KMS-11 (cell line): ENCODE measurements around the gene MARVELD3.
"Not testable (repeated sequence)": the region's sequence is repeated elsewhere in the genome, so short reads cannot be mapped to it uniquely, and the experiment has no call there.

Experiments
- H2AFZ ChIP-seq: fragments of 200-600 bp; sonication (generic); 2 replicates; pipeline ENCODE4 v1.6.1; 2016; ENCODE audit warnings: antibody characterized with exemption, mixed run types, low read depth
- H3K27ac ChIP-seq: fragments of 200-600 bp; sonication (generic); 2 replicates; pipeline ENCODE4 v1.6.1; 2016; ENCODE audit warnings: mild to moderate bottlenecking, mixed run types
- H3K27me3 ChIP-seq: fragments of 200-600 bp; sonication (generic); 2 replicates; pipeline ENCODE4 v1.6.1; 2017; ENCODE audit warnings: mild to moderate bottlenecking, low read depth, mixed run types, moderate library complexity; ENCODE audit not compliant: insufficient read depth
- H3K36me3 ChIP-seq: fragments of 200-600 bp; sonication (generic); 2 replicates; pipeline ENCODE4 v1.6.1; 2017; ENCODE audit warnings: mild to moderate bottlenecking, mixed run types; ENCODE audit not compliant: insufficient read depth
- H3K4me1 ChIP-seq: fragments of 200-600 bp; sonication (generic); 2 replicates; pipeline ENCODE4 v1.6.1; 2016; ENCODE audit warnings: mild to moderate bottlenecking, low read depth, mixed run types; ENCODE audit not compliant: poor library complexity, severe bottlenecking
- H3K4me2 ChIP-seq: fragments of 200-600 bp; sonication (generic); 2 replicates; pipeline ENCODE4 v1.7.0; 2016; ENCODE audit warnings: mild to moderate bottlenecking, mixed run types
- H3K4me3 ChIP-seq: fragments of 200-600 bp; sonication (generic); IDR thresholded peaks from 2 replicates; pipeline ENCODE4 v1.6.1; 2017; ENCODE audit warnings: low read depth, low read length, mixed read lengths; ENCODE audit not compliant: insufficient read depth
- H3K79me2 ChIP-seq: fragments of 200-600 bp; sonication (generic); 2 replicates; pipeline ENCODE4 v1.6.1; 2016; ENCODE audit warnings: low read depth, mixed run types; ENCODE audit not compliant: insufficient read depth
- H3K9ac ChIP-seq: fragments of 200-600 bp; sonication (generic); 2 replicates; pipeline ENCODE4 v1.6.1; 2016; ENCODE audit warnings: mild to moderate bottlenecking, mixed run types
- H4K20me1 ChIP-seq: fragments of 200-600 bp; sonication (generic); 2 replicates; pipeline ENCODE4 v1.6.1; 2016; ENCODE audit warnings: mild to moderate bottlenecking, mixed run types; ENCODE audit not compliant: insufficient read depth
- CTCF ChIP-seq: fragments of 200-600 bp; sonication (generic); conservative IDR thresholded peaks from 2 replicates; pipeline ENCODE4 v1.6.1; 2017; ENCODE audit warnings: low read depth, mild to moderate bottlenecking, antibody characterized with exemption, low read length, moderate library complexity, mixed read lengths

Gene MARVELD3

GRCh38 chr16:71626018-71626857, at the start of gene MARVELD3:
Gene MARVELD3, plus strand, starts transcription at chr16:71626184. Its CDS starts 46 bp downstream, at chr16:71626230.
- no peaks in the 10 kb centered on the region for H3K36me3 ChIP-seq
- H3K9ac ChIP-seq: no peak within 1 kb of the TSS
- H3K4me2 ChIP-seq: peak within 1 kb of the TSS; percentile 40
- no peaks in the 10 kb centered on the region for H4K20me1 ChIP-seq
- no peaks in the 10 kb centered on the region for H3K79me2 ChIP-seq
- peaks cover 13% of the 10 kb centered on the region for H3K4me1 ChIP-seq
- no peak within 1 kb of the TSS for H3K27ac ChIP-seq
- H3K27me3 ChIP-seq: no peaks in the 10 kb centered on the region
- H2AFZ ChIP-seq: peak within 1 kb of the TSS; percentile 87
- H3K4me3 ChIP-seq: no peak within 1 kb of the TSS
- TF ChIP-seq CTCF: no peak

- Histone ChIP-seq H4K20me1 (no peaks in the 10 kb centered on the region), H3K79me2 (no peaks in the 10 kb centered on the region), H3K4me2 (no peak within 1 kb of the TSS), H3K4me1 (no peaks in the 10 kb centered on the region), H3K27ac (no peak within 1 kb of the TSS), H3K36me3 (no peaks in the 10 kb centered on the region), H2AFZ (no peak within 1 kb of the TSS), H3K9ac (no peak within 1 kb of the TSS), H3K4me3 (no peak within 1 kb of the TSS), H3K27me3 (no peaks in the 10 kb centered on the region)
- no peak for TF ChIP-seq CTCF
These were observed 49.0 kb upstream of the MARVELD3 start, which contains the start of gene TAT for GRCh38 chr16:71576971-71577370. Gene TAT, minus strand, starts transcription at chr16:71577092. Its CDS starts 677 bp downstream, at chr16:71576415.

GRCh38 chr16:71582553-71582848, 43.5 kb upstream of the MARVELD3 start:
- not testable (repeated sequence) for H3K4me2 ChIP-seq, H3K9ac ChIP-seq, H3K79me2 ChIP-seq, H3K4me3 ChIP-seq, H3K4me1 ChIP-seq, H3K27me3 ChIP-seq, H3K27ac ChIP-seq, H4K20me1 ChIP-seq, H3K36me3 ChIP-seq, H2AFZ ChIP-seq

- Histone ChIP-seq H3K36me3 (no peaks in the 10 kb centered on the region), H3K79me2 (no peaks in the 10 kb centered on the region), H3K4me2 (no peak overlapping the region), H4K20me1 (no peaks in the 10 kb centered on the region), H3K27ac (no peak overlapping the region), H3K9ac (no peak overlapping the region), H3K4me1 (no peaks in the 10 kb centered on the region), H2AFZ (no peak overlapping the region), H3K27me3 (no peaks in the 10 kb centered on the region), H3K4me3 (no peak overlapping the region)
- TF ChIP-seq CTCF: no peak
These were observed 41.3 kb upstream of the MARVELD3 start for GRCh38 chr16:71584543-71585317.
